ENCODE measurements around the gene RAB4B.
"Not testable (repeated sequence)": the region's sequence is repeated elsewhere in the genome, so short reads cannot be mapped to it uniquely, and the experiment has no call there.

The RAB4B gene

DNA sequence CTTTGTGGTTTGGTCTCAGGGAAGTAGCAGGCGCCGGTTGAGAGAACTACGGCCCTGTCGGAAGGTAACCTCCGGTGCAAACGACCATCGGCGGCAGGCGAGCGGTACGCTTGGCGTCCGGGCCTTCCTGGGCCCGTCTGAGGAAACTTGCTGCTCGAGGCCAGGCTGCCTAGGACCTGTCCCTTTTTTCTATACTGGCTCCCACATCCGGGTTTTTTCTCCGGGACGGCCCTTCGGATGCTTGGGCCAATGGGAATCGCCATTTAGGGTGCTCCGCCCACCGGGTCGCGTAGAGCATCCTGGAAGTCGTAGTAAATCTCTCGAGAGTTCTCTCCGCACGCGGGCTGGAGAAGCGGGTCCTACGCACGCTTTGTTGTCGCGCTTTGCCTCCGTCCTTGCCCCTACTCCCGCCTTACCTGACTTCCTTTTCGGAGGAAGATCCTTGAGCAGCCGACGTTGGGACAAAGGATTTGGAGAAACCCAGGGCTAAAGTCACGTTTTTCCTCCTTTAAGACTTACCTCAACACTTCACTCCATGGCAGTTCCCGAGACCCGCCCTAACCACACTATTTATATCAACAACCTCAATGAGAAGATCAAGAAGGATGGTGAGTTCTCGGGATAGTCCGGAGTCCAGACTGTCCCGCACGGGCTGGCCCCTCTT is 27.0 kb upstream of the RAB4B start, which contains the start of gene SNRPA:
Gene SNRPA (plus strand): TSS at position 330 of the 664 bp plus-strand sequence. CDS start 206 bp downstream, at position 536.
- DNase-seq: peak; percentile 80 to 100 (median 99)

DNA sequence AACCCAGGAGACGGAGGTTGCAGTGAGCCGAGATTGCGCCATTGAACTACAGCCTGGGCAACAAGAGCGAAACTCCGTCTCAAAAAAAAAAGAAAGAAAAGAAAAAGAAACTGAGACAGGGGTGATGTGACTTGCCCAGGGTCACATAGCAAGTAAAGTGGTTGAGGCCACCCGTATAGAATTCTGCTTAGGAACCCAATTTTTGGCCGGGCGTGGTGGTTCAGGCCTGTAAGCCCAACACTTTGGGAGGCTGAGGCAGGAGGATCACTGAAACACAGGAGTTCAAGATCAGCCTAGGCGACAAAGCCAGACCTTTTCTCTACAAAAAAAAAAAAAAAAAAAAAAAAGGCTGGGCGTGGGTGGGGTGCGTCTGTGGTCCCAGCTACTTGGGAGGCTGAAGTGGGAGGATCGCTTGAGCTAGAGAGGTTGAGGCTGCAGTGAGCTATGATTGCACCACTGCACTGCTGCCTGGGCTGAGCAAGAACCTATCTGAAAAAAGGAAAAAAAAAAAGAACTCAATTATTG is 25.7 kb upstream of the RAB4B start:
- no peak for DNase-seq

- DNase-seq: peak in 17 of 56 donors; percentile 2 to 65 (median 13)
These were observed 23.3 kb upstream of the RAB4B start for GRCh38 chr19:40754611-40755247.

- DNase-seq: no peak
These were observed 22.8 kb upstream of the RAB4B start for GRCh38 chr19:40755248-40755624.

DNA sequence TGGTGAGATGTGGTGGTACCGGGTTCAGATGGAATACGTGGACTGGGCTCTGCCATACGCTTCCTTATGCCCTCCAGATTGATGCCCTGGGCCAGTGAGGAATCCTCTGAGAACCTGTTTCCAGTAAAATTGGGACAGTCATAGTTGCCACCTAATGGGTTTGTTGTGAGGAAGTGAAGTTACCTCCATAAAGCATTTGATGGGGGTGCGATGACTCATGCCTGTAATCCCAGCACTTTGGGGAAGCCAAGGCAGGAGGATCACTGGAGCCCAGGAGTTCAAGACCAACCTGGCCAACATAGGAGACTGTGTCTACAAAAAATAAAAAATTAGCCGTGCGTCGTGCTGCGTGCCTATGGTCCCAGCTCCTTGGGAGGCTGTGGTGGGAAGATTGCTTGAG is 22.3 kb upstream of the RAB4B start:
- DNase-seq: no peak

DNA sequence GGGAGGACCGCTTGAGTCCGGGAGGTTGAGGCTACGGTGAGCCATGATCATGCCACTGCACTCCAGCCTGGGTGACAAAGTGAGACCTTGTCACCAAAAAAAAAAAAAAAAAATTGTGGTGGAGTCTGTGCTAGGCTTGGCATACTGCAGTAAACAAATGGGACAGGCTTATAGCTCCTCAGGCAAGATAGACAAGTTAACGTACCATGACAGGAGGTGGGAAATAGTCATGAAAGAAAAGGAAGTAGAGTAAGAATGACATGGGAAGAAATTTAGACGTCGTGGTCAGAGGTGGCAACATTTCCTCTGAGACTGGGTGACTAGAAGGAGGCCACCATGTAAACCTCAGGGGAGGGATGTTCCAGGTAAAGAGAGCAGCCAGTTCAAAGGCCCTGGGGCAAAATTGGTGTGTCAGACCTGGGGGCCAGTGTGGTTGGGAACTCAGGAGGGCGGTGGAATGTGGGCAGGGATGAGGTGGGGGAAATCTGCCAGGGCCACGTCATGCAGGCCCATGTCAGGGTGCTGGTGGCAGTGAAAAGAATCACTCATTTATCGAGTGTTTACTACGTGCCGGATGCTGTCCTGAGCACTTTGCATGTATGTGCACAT is 21.4 kb upstream of the RAB4B start:
- DNase-seq: no peak

- DNase-seq: no peak
These were observed 19.6 kb upstream of the RAB4B start for GRCh38 chr19:40758491-40758890.

DNA sequence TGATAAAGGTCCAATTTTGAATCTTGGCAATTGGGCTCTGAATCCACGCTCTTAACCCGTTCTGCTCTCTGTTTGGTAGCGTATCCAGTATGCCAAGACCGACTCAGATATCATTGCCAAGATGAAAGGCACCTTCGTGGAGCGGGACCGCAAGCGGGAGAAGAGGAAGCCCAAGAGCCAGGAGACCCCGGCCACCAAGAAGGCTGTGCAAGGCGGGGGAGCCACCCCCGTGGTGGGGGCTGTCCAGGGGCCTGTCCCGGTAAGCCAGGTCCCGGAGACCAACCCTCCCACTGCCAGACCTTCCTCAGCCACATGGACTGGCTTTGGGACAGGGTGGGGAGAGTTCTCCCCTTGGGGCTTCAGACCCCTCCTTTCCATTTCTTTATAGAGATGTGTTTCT is 18.7 kb upstream of the RAB4B start:
- no peak for DNase-seq

- peak in 2 of 56 donors; percentile 6 to 14 for DNase-seq
These were observed 15.1 kb upstream of the RAB4B start for GRCh38 chr19:40762754-40763470.

DNA sequence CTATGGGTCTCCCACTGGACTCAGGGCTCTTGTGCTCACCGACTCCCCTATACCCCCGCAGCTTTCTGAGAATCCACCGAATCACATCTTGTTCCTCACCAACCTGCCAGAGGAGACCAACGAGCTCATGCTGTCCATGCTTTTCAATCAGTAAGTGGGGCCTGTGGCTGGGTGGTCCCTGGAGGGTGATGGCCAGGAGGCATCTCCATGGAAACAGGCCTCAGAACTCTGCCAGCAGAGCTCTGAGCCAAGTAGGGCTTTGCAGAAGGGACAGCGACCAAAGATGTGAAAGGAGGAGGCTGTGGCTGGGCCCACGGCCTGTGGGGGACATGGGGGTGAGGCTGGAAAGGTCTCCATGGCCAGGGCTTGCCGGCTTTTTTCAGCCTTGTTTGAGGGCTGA is 14.5 kb upstream of the RAB4B start:
- no peak for DNase-seq

- no peak for DNase-seq
These were observed 14.1 kb upstream of the RAB4B start for GRCh38 chr19:40763963-40764362.

DNA sequence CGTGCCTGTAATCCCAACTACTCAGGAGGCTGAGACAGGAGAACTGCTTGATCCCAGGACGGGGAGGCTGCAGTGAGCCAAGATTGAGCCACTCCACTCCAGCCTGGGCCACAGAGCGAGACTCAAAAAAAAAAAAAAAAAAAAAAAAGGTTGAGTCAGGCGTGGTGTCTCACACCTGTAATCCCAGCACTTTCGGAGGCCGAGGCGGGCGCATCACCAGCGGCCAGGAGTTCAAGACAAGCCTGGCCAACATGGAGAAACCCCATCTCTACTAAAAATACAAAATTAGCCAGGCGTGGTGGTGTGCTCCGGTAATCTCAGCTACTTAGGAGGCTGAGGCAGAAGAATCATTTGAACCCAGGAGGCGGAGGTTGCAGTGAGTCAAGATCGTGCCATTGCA is 11.7 kb upstream of the RAB4B start:
- DNase-seq: not testable (repeated sequence)

DNA sequence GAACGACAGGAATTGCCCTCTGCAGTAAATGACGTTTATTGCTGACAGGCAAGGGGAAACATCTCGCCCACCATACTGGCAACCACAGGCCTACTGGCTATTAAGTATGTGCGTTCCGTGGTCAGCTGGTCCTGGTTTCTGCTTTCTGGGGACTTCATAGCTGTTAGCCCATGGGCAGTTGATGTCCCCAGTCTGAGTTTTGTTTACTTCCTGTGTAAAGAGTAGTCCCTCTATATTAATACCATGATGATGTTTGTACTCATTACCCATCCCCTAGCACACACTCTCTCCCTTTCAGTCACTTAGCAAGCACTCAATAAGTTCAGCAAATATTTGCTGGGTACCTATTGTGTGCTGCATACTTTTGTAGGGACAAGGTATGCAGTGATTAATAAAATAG is 9.2 kb upstream of the RAB4B start:
- DNase-seq: no peak

DNA sequence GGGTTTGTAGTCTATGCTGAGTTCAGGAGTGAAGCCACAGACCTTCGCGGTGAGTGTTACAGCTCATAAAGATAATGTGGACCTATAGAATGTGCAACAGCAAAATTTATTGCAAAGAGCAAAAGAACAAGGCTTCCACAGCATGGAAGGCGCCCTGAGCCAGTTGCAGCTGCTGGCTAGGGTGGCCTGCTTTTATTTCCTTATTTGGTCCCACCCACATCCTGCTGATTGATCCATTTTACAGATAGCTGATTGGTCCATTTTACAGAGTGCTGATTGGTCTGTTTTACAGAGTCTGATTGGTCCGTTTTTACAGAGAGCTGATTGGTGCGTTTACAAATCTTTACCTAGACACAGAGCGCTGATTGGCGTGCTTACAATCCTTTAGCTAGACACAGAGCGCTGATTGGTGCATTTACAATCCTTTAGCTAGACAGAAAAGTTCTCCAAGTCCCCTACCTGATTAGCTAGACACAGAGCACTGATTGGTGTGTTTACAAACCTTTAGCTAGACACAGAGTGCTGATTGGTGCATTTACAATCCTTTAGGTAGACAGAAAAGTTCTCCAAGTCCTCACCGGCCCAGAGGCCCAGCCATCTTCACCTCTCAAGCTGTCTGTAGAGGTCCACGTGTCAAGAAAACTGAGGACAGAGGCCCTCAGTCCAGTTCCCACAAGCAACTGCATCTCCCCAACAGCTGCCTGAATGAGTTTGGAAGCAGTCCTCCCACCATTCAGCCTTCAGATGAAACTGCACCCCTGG is 6.8 kb upstream of the RAB4B start:
- not testable (repeated sequence) for DNase-seq

DNA sequence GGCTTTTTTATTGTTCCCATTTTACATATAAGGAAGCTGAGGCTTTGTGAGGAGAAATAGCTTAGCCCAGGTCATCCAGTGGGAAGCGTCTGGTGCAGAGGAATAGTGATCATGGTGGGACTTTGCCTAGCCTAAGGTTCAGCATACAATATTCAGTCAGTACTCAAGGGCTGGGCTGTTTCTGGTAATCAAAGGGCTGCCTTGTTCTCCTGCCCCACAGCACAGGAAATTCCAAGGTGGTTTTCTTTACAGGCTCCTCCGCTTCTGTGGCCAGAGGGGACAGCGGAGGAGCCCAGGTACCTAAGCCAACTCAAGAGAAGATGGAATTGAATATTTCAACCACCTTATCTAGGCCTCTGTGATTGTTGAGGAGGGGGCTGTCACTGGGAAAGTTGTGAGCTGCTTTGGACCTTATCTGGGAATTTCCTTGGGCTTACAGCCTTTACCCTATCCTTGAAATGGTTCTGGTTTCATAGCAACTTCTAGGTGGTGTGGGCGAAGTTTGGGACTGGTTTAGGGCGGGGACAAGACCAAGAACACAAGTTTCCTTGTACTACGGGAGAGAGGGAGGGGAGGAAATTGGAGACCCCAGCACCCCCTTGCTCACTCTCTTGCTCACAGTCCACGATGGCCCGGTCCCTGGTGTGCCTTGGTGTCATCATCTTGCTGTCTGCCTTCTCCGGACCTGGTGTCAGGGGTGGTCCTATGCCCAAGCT is 3.0 kb upstream of the RAB4B start, which contains the start of gene MIA:
Gene MIA (plus strand): TSS at position 606 of the 716 bp plus-strand sequence. CDS start 22 bp downstream, at position 628.
- no peak for DNase-seq

DNA sequence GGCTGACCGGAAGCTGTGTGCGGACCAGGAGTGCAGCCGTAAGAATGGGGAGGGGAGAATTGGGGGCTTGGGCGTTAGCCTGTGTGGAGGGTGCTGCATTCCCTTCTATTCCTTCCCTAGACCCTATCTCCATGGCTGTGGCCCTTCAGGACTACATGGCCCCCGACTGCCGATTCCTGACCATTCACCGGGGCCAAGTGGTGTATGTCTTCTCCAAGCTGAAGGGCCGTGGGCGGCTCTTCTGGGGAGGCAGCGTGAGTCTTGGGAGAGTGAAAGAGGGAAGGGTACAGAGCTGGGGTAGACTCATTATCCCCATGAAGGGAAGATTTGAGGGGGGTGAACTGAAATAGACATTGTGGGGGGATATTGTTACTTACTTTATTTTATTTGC is 2.4 kb upstream of the RAB4B start:
- no peak for DNase-seq

DNA sequence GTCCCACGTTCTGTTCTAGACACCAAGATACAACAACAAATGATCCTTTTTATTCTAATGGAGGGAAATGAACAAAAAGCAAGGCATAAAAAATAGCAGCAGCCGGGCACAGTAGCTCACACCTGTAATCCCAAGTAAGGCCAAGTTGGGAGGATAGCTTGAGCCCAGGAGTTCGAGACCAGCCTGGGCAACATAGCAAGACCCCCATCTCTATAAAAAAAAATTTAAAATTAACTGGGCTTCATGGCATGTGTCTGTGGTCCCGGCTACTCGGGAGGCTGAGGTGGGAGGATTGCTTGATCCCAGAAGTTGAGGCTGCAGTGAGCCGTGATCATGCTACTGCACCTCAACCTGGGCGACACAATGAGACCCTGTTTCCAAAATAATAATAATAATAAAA is 1.7 kb upstream of the RAB4B start:
- no peak for DNase-seq

- peak in 54 of 56 donors; percentile 33 to 96 (median 80) for DNase-seq
These were observed 959 bp upstream of the RAB4B start for GRCh38 chr19:40776932-40777644.

- peak in 2 of 56 donors; percentile 75 to 86 for DNase-seq
These were observed 456 bp upstream of the RAB4B start for GRCh38 chr19:40777645-40777936.
